NCI-H1092 treated with DMSO at 0.1 percent for 48 hours (cell line): Measurements from ENCODE around the gene THBS3.
A peak's percentile ranks its signal among the peaks of the same experiment; 100 is the strongest.
"Not testable (repeated sequence)": the region's sequence is repeated elsewhere in the genome, so short reads cannot be mapped to it uniquely, and the experiment has no call there.

Source experiments
- DNase-seq: peaks from one replicate; lab custom pipeline; 2025; lab: John Stamatoyannopoulos, UW

The THBS3 gene

GRCh38 chr1:155206891-155207805 lies 549 bp downstream of the THBS3 start:
- DNase-seq = peak; percentile 84

GRCh38 chr1:155205969-155206593 lies 1.6 kb downstream of the THBS3 start:
- no peak for DNase-seq

GRCh38 chr1:155205035-155205434 lies 2.7 kb downstream of the THBS3 start:
- DNase-seq = no peak

- no peak for DNase-seq
Measured at GRCh38 chr1:155202731-155203515, 4.8 kb downstream of the THBS3 start.

GRCh38 chr1:155202198-155202597 lies 5.5 kb downstream of the THBS3 start:
- no peak for DNase-seq

- no peak for DNase-seq
Measured at GRCh38 chr1:155200920-155201319, 6.8 kb downstream of the THBS3 start.

GRCh38 chr1:155199792-155200191 lies 7.9 kb downstream of the THBS3 start:
- DNase-seq = no peak

GRCh38 chr1:155198547-155198906 lies 9.2 kb downstream of the THBS3 start:
- no peak for DNase-seq

- DNase-seq = no peak
Measured at GRCh38 chr1:155197901-155198546, 9.7 kb downstream of the THBS3 start.

GRCh38 chr1:155196893-155197638 lies 10.6 kb downstream of the THBS3 start:
- DNase-seq = no peak

- no peak for DNase-seq
Measured at GRCh38 chr1:155196103-155196892, 11.4 kb downstream of the THBS3 start.

- no peak for DNase-seq
Measured at GRCh38 chr1:155195201-155196102, 12.2 kb downstream of the THBS3 start.

- DNase-seq = not testable (repeated sequence)
Measured at GRCh38 chr1:155193991-155194240, 13.8 kb downstream of the THBS3 start.

- DNase-seq = peak; percentile 92
Measured at GRCh38 chr1:155193275-155193990, 14.3 kb downstream of the THBS3 start.

GRCh38 chr1:155192346-155193274 lies 15.1 kb downstream of the THBS3 start:
- peak; percentile 45 for DNase-seq

- no peak for DNase-seq
Measured at GRCh38 chr1:155191904-155192303, 15.8 kb downstream of the THBS3 start.

GRCh38 chr1:155189926-155190325 lies 17.8 kb downstream of the THBS3 start:
- not testable (repeated sequence) for DNase-seq

GRCh38 chr1:155188268-155188667 lies 19.4 kb downstream of the THBS3 start:
- DNase-seq = no peak
